Central memory CD8-positive, alpha-beta T cell (primary cell): Measurements from ENCODE around the gene SHBG.
A peak's percentile ranks its signal among the peaks of the same experiment; 100 is the strongest.
"Not testable (repeated sequence)": the region's sequence is repeated elsewhere in the genome, so short reads cannot be mapped to it uniquely, and the experiment has no call there.

ENCODE experiments used
- ATAC-seq: fragments of 150-1000 bp; cut with Tn5 transposase; replicated peaks from 2 replicates; pipeline ENCODE4 v1.10.0; 2022; ENCODE audit warnings: mild to moderate bottlenecking, moderate FRiP score, moderate number of reproducible peaks; ENCODE audit not compliant: poor library complexity, severe bottlenecking; ENCODE audit errors: extremely low read depth
- DNase-seq, 2 donors: peaks; one replicate each; pipeline ENCODE4 v3.0.0; 2021; ENCODE audit warnings: low spot score in 2 of 2
- H3K27ac Mint-ChIP-seq: one replicate; pipeline ENCODE4 v1.8.0; 2022; ENCODE audit warnings: low read depth, mild to moderate bottlenecking, moderate library complexity, mixed read lengths
- H3K27me3 Mint-ChIP-seq: one replicate; pipeline ENCODE4 v1.8.0; 2022; ENCODE audit warnings: mixed read lengths
- H3K36me3 Mint-ChIP-seq: one replicate; pipeline ENCODE4 v1.8.0; 2022; ENCODE audit warnings: mild to moderate bottlenecking, moderate library complexity, mixed read lengths; ENCODE audit not compliant: insufficient read depth
- H3K4me1 Mint-ChIP-seq: one replicate; pipeline ENCODE4 v1.8.0; 2022; ENCODE audit warnings: mixed read lengths
- H3K4me3 Mint-ChIP-seq: one replicate; pipeline ENCODE4 v1.8.0; 2022; ENCODE audit warnings: mild to moderate bottlenecking, moderate library complexity, mixed read lengths
- H3K9me3 Mint-ChIP-seq: one replicate; pipeline ENCODE4 v1.8.0; 2022; ENCODE audit warnings: mixed read lengths

SHBG gene

DNA sequence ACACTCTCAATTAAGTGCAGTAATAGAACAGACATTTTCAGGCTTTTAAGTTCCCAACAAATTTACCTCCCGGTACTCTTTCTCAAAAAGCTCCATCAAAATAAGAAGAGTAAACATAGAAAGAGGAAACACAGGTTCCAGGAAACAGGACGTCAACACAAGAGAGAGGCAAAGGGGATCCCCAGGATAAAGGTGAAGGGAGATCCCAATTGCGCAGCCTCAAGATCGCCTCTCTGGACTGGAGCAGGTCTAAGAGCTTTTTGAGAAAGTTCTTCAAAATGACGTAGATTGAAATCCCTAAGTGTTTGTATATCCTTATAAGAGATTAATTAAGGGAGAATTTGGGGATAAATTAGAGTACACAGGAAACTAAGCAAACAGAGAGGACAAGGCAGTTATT is 11.3 kb upstream of the SHBG start:
- no peak overlapping the region for H3K27ac Mint-ChIP-seq
- no peak overlapping the region for H3K4me3 Mint-ChIP-seq
- ATAC-seq (no peak), DNase-seq (no peak)
- no peaks in the 10 kb centered on the region for H3K27me3 Mint-ChIP-seq
- peaks cover 8% of the 10 kb centered on the region for H3K36me3 Mint-ChIP-seq
- peaks cover 5% of the 10 kb centered on the region for H3K4me1 Mint-ChIP-seq
- no peaks in the 10 kb centered on the region for H3K9me3 Mint-ChIP-seq

DNA sequence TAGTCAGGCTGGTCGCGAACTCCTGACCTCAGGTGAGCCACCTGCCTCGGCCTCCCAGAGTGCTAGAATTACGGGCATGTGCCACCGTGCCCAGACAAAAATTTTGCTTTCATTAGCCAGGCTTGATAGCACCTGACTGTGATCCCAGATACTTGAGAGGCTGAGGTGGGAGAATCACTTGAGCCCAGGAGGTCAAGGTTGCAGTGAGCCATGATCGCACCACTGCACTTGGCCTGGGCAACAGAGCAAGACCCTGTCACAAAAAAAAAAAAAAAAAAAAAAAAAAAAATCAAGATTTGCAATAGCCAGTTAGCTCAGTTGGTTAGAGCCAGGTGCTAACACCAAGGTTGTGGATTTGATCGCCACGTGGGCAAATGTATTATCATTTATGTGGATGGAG is 9.1 kb upstream of the SHBG start:
- Mint-ChIP-seq H3K36me3 (no peaks in the 10 kb centered on the region), H3K4me1 (no peaks in the 10 kb centered on the region), H3K27me3 (no peaks in the 10 kb centered on the region), H3K27ac (no peak overlapping the region), H3K4me3 (no peak overlapping the region), H3K9me3 (no peaks in the 10 kb centered on the region)
- ATAC-seq (no peak), DNase-seq (no peak)

DNA sequence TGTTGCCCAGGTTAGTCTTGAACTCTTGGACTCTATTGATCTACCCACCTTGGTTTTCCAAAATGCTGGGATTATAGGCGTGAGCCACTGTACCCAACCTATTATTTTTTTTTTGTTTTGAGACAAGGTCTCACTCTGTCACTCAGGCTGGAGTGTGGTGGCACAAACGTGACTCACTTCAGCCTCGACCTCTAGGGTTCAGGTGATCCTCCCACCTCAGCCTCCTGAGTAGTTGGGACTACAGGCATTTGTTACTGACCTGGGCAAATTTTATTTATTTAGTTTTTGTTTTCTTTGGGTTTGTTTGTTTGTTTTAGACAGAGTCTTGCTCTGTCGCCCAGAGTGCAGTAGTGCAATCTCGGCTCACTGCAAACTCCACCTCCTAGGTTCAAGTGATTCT is 6.3 kb upstream of the SHBG start:
- Mint-ChIP-seq H3K4me3 (no peak overlapping the region), H3K27ac (no peak overlapping the region), H3K4me1 (peaks cover 18% of the 10 kb centered on the region), H3K27me3 (no peaks in the 10 kb centered on the region), H3K9me3 (no peaks in the 10 kb centered on the region), H3K36me3 (no peaks in the 10 kb centered on the region)
- DNase-seq = no peak
- ATAC-seq = no peak

DNA sequence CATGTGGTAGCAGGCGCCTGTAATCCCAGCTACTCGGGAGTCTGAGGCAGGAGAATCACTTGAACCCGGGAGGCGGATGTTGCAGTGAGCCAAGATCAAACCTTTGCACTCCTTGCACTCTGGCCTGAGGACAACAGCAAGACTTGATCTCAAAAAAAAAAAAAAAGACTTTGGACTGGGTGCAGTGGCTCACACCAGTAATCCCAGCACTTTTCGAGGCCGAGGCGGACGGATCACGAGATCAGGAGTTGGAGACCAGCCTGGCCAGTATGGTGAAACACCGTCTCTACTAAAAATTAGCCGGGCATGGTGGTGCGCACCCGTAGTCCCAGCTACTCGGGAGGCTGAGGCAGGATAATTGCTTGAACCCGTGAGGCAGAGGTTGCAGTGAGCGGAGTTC is 4.2 kb upstream of the SHBG start:
- not testable (repeated sequence) for H3K36me3 Mint-ChIP-seq, DNase-seq, ATAC-seq, H3K27ac Mint-ChIP-seq, H3K9me3 Mint-ChIP-seq, H3K27me3 Mint-ChIP-seq
- H3K4me1 Mint-ChIP-seq = peaks cover 18% of the 10 kb centered on the region
- peak overlapping the region; percentile 36 for H3K4me3 Mint-ChIP-seq

DNA sequence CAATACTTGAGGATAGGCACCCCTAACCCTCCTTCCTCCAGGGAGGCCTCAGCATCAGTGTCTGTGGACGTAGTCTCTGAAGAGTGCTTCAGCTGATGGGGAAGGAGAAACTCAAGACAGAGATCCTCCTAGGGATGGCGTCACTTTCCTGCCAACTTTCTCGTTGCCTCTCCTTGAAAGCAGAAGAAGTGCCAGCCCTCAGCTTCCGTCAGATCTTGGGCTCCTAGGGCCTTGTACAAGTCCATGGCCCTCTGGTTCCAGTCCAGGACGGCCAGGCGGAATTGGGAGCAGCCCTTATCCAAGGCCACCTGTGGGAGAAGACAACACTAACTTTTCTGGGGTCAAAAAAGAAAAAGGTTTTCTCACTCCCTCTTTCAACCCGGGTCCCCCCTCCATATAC is 3.6 kb upstream of the SHBG start:
- Mint-ChIP-seq H3K27me3 (no peaks in the 10 kb centered on the region), H3K36me3 (no peaks in the 10 kb centered on the region), H3K4me3 (peak overlapping the region; percentile 88), H3K9me3 (no peaks in the 10 kb centered on the region), H3K27ac (peak overlapping the region; percentile 92), H3K4me1 (peaks cover 18% of the 10 kb centered on the region)
- ATAC-seq = no peak
- no peak for DNase-seq

DNA sequence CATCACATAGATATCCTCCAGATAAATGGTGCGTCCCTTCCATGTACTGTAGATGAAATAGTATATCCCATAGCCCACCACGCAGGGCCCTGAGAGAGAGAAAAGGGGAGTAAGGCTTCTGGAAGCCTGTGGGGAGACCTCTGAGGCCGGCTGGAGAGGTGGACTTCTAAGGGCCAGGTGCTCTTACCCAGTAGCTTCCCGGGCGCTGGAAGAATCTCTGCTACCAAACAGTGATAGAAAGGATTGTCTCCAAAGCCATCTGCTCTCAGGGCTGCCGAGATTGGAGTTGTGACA is 3.0 kb upstream of the SHBG start:
- Mint-ChIP-seq H3K9me3 (no peaks in the 10 kb centered on the region), H3K27me3 (no peaks in the 10 kb centered on the region), H3K4me3 (peak overlapping the region; percentile 88), H3K4me1 (peaks cover 18% of the 10 kb centered on the region), H3K36me3 (no peaks in the 10 kb centered on the region), H3K27ac (peak overlapping the region; percentile 92)
- no peak for DNase-seq
- no peak for ATAC-seq

DNA sequence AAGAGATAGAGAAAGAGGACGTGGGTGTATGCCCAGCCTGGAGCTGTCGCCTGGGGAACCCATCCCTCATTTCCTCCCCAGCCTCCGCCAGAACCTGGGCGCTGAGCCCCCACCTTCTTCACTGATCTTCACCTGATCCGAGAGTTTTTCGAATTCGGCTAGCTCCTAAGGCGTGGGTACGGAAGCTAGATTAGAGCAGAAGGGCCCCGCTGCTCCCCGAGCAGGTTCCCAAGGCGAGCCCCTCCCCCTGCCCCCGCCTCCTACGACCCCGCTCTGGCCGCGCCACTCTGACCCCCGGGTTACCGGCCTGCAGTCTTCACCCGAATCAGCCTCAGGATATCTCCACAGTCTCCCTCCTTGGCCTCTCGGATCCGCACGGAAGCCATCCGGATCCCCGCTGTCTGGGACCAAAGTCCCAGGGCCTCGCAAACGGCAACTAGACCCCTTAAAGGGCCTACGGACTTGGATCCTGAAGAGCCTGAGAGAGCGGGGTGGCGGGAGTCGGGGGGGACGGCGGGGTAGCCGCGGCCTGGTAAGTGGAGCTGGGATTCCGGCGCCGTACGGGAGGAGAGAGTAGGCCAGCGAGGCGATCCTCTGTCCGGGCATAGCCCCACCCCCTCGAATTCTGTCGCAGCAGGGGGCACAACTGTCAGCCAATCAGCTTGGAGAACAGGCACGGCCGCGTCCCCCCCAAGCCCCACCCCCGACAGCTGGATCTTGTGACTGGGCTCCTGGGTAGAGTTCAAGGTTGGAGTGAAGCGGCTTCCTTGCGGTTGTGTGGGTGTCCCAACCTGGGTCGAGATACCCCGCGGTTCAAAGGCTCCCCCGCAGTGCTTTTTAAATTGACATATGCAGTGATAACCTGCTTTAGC is 2.4 kb upstream of the SHBG start, which contains the start of gene SAT2:
Gene SAT2 (minus strand): TSS at position 572 of the 872 bp plus-strand sequence. CDS start 186 bp downstream, at position 386.
- Mint-ChIP-seq H3K4me1 (peaks cover 18% of the 10 kb centered on the region), H3K4me3 (peak within 1 kb of the TSS; percentile 88), H3K27me3 (no peaks in the 10 kb centered on the region), H3K36me3 (no peaks in the 10 kb centered on the region), H3K27ac (peak within 1 kb of the TSS; percentile 92), H3K9me3 (no peaks in the 10 kb centered on the region)
- ATAC-seq = peak; percentile 92
- peak; percentile 54 to 69 for DNase-seq

DNA sequence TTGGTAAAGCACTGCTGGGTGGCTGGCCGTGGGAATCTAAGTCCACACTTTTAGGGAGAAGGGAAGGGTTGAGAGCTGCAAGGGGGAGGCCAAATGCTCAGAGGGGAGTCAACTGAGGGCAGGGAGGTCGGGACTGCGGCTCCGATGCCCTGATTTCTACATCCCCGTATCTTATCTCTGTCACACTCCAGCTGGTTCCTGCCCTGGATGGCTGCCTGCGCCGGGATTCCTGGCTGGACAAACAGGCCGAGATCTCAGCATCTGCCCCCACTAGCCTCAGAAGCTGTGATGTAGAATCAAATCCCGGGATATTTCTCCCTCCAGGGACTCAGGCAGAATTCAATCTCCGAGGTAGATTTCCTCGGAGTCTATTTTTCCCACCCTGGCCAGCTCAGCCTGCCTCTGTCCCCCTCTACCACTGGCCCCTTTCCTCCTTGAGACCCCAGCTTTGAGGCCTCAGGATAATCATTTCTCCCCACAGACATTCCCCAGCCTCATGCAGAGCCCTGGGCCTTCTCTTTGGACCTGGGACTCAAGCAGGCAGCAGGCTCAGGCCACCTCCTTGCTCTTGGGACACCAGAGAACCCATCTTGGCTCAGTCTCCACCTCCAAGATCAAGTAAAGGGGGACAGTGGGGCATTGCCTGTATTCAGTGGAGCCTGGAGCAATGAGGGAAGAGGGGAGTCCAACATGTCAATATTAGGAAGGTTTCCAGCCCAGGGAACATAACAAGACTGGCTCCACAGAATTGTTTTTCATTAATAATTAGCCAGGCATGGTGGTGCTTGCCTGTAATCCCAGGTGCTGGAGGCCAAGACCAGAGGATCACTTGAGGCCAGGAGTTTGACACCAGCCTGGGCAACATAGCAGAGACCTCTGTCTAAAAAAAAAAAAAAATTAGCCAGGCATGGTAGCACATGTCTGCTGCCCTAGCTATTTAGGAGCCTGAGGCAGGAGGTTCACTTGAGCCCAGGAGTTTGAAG is 1.8 kb downstream of the SHBG start:
- DNase-seq (no peak), ATAC-seq (no peak)
- no peak overlapping the region for H3K4me3 Mint-ChIP-seq
- no peaks in the 10 kb centered on the region for H3K9me3 Mint-ChIP-seq
- no peaks in the 10 kb centered on the region for H3K36me3 Mint-ChIP-seq
- no peaks in the 10 kb centered on the region for H3K27me3 Mint-ChIP-seq
- peaks cover 10% of the 10 kb centered on the region for H3K4me1 Mint-ChIP-seq
- no peak overlapping the region for H3K27ac Mint-ChIP-seq

DNA sequence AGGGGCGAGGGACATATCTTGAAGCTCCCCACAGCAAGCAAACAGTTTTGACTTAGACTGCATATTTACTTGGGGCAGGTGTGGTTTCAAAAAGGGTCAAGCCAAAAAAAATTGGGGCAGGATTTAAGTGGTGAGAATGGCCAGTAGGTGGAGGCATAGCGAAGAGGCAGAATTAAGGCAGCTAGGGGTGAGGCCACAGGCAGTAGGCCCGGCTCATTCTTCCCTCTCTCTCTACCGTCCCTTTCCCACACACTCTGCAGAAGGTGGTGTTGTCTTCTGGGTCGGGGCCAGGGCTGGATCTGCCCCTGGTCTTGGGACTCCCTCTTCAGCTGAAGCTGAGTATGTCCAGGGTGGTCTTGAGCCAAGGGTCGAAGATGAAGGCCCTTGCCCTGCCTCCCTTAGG is 2.6 kb downstream of the SHBG start:
- no peaks in the 10 kb centered on the region for H3K36me3 Mint-ChIP-seq
- H3K9me3 Mint-ChIP-seq = no peaks in the 10 kb centered on the region
- no peak for DNase-seq
- no peak overlapping the region for H3K27ac Mint-ChIP-seq
- no peaks in the 10 kb centered on the region for H3K27me3 Mint-ChIP-seq
- peaks cover 2% of the 10 kb centered on the region for H3K4me1 Mint-ChIP-seq
- ATAC-seq = no peak
- no peak overlapping the region for H3K4me3 Mint-ChIP-seq

DNA sequence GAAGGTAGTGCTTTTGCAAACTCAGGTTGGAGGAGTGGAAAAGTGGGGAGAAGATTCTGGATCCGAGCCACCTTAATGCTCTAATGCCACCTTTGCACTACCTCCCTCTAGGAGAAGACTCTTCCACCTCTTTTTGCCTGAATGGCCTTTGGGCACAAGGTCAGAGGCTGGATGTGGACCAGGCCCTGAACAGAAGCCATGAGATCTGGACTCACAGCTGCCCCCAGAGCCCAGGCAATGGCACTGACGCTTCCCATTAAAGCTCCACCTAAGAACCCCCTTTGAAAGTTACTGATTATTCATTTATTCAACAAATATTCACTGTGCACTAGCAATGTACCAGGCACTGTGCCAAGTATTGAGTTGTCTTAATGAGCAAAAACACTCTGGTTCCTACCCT is 3.2 kb downstream of the SHBG start:
- H3K4me3 Mint-ChIP-seq = no peak overlapping the region
- DNase-seq = no peak
- no peaks in the 10 kb centered on the region for H3K4me1 Mint-ChIP-seq
- no peak overlapping the region for H3K27ac Mint-ChIP-seq
- ATAC-seq = no peak
- no peaks in the 10 kb centered on the region for H3K9me3 Mint-ChIP-seq
- no peaks in the 10 kb centered on the region for H3K27me3 Mint-ChIP-seq
- no peaks in the 10 kb centered on the region for H3K36me3 Mint-ChIP-seq

DNA sequence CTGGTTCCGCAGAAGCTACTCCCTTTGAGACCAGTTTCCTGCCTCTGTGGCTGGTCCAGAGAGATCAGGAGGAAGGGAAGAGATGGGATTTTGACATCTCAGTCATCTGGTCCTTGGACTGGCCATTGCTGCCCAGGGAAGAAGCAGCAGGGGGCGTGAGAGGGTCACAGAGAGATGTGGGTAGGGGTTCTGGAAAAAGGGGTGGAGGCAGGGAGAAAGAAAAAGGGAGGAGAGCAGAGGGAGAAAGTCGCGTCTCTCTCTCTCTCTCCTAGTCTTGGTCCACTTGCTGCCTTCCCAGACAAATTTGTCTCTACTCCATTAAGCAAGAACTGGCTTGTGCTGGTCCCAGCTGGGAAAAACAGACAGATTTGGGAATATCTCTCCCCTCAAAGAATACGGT is 4.4 kb downstream of the SHBG start:
- H3K36me3 Mint-ChIP-seq = no peaks in the 10 kb centered on the region
- no peaks in the 10 kb centered on the region for H3K27me3 Mint-ChIP-seq
- ATAC-seq = no peak
- no peak overlapping the region for H3K4me3 Mint-ChIP-seq
- DNase-seq = no peak
- H3K27ac Mint-ChIP-seq = no peak overlapping the region
- H3K9me3 Mint-ChIP-seq = no peaks in the 10 kb centered on the region
- H3K4me1 Mint-ChIP-seq = no peaks in the 10 kb centered on the region

DNA sequence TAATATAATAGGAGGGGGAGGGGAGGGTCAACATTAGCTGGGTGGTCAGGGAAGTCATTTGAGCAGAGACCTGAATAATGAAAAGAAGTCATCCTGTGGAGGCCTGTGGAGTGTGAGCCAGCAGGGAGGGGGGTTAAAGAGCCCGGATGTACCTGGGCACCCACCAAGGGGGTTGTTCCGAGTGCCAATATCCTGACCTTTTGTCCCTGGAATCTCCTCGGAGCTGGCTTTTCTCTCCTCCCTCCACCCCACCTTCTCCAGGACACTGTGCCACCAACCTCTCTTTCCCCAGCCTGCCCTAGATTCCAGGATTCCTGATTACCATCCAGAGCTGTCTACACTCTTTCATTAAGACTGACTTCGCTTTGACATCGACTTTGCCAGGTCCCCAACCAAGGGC is 6.2 kb downstream of the SHBG start:
- Mint-ChIP-seq H3K4me1 (no peaks in the 10 kb centered on the region), H3K27ac (no peak overlapping the region), H3K36me3 (no peaks in the 10 kb centered on the region)

DNA sequence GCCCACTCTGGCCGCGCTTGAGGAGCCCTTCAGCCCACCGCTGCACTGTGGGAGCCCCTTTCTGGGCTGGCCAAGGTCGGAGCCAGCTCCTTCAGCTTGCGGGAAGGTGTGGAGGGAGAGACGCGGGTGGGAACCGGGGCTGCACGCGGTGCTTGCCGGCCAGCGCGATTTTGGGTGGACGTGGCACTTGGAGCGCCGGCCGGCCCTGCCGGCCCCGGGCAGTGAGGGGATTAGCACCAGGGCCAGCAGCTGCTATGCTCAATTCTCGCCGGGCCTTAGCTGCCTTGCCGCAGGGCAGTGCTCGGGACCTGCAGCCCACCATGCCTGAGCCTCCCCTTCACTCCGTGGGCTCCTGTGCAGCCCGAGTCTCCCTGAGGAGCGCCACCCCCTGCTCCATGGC is 10.8 kb downstream of the SHBG start:
- Mint-ChIP-seq H3K4me3 (no peak overlapping the region), H3K27me3 (peaks cover 12% of the 10 kb centered on the region), H3K4me1 (no peaks in the 10 kb centered on the region), H3K27ac (no peak overlapping the region), H3K36me3 (no peaks in the 10 kb centered on the region), H3K9me3 (no peaks in the 10 kb centered on the region)
- DNase-seq (no peak), ATAC-seq (no peak)

More for the DNA sequence above, 6.2 kb downstream of the SHBG start:
- ATAC-seq = no peak
- no peak for DNase-seq
- Mint-ChIP-seq H3K9me3 (no peaks in the 10 kb centered on the region), H3K4me3 (no peak overlapping the region), H3K27me3 (no peaks in the 10 kb centered on the region)
